HCT116 (cell line): ENCODE measurements around the gene STEAP4.

ENCODE experiments used
- EZH2 ChIP-seq: fragments of 200-600 bp; sonication (generic); IDR thresholded peaks from 2 replicates; pipeline ENCODE4 v1.6.1; 2017; ENCODE audit warnings: antibody characterized with exemption, mixed run types
- FOSL1 ChIP-seq: IDR thresholded peaks from 2 replicates; pipeline ENCODE4 v1.6.1; 2012; ENCODE audit warnings: low read depth
- JUND ChIP-seq: IDR thresholded peaks from 2 replicates; pipeline ENCODE4 v1.6.1; 2012
- SIN3A ChIP-seq: IDR thresholded peaks from 2 replicates; pipeline ENCODE4 v1.6.1; 2012; ENCODE audit warnings: low read depth
- SP1 ChIP-seq: IDR thresholded peaks from 2 replicates; pipeline ENCODE4 v1.6.1; 2012; ENCODE audit warnings: low read depth
- SRF ChIP-seq: IDR thresholded peaks from 2 replicates; pipeline ENCODE4 v1.6.1; 2012; ENCODE audit warnings: low read depth
- TCF7L2 ChIP-seq: IDR thresholded peaks from 2 replicates; pipeline ENCODE4 v1.7.0; 2011; ENCODE audit warnings: borderline replicate concordance, inconsistent platforms; ENCODE audit not compliant: insufficient read depth, insufficient read length; ENCODE audit errors: extremely low read depth
- TF ChIP-seq, protein P1 (sequence below): IDR thresholded peaks from 2 replicates; pipeline ENCODE4 v1.6.1; 2012; ENCODE audit warnings: low read depth
- TF ChIP-seq, protein P2 (sequence below), 3 experiments: fragments of 200-600 bp in 1 of 3; sonication (generic) in 1 of 3; IDR thresholded peaks in 2 of 3; conservative IDR thresholded peaks in 1 of 3; 2 replicates each; pipeline ENCODE4 v1.5.1; 2012 to 2017; ENCODE audit warnings: low read depth in 2 of 3, low read length in 2 of 3, antibody characterized with exemption in 1 of 3, borderline replicate concordance in 1 of 3, control low read depth in 1 of 3, mild to moderate bottlenecking in 1 of 3, mixed read lengths in 1 of 3, mixed run types in 1 of 3, moderate library complexity in 1 of 3; ENCODE audit not compliant: insufficient read depth in 1 of 3

GRCh38 chr7:88262562-88262961 lies 44.1 kb downstream of the STEAP4 start:
- TF ChIP-seq SIN3A (no peak), FOSL1 (no peak), JUND (no peak), TCF7L2 (no peak), SP1 (no peak), EZH2 (no peak), SRF (no peak)
- TF ChIP-seq, protein P1, sequence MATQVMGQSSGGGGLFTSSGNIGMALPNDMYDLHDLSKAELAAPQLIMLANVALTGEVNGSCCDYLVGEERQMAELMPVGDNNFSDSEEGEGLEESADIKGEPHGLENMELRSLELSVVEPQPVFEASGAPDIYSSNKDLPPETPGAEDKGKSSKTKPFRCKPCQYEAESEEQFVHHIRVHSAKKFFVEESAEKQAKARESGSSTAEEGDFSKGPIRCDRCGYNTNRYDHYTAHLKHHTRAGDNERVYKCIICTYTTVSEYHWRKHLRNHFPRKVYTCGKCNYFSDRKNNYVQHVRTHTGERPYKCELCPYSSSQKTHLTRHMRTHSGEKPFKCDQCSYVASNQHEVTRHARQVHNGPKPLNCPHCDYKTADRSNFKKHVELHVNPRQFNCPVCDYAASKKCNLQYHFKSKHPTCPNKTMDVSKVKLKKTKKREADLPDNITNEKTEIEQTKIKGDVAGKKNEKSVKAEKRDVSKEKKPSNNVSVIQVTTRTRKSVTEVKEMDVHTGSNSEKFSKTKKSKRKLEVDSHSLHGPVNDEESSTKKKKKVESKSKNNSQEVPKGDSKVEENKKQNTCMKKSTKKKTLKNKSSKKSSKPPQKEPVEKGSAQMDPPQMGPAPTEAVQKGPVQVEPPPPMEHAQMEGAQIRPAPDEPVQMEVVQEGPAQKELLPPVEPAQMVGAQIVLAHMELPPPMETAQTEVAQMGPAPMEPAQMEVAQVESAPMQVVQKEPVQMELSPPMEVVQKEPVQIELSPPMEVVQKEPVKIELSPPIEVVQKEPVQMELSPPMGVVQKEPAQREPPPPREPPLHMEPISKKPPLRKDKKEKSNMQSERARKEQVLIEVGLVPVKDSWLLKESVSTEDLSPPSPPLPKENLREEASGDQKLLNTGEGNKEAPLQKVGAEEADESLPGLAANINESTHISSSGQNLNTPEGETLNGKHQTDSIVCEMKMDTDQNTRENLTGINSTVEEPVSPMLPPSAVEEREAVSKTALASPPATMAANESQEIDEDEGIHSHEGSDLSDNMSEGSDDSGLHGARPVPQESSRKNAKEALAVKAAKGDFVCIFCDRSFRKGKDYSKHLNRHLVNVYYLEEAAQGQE, result no peak
- TF ChIP-seq, protein P2, sequence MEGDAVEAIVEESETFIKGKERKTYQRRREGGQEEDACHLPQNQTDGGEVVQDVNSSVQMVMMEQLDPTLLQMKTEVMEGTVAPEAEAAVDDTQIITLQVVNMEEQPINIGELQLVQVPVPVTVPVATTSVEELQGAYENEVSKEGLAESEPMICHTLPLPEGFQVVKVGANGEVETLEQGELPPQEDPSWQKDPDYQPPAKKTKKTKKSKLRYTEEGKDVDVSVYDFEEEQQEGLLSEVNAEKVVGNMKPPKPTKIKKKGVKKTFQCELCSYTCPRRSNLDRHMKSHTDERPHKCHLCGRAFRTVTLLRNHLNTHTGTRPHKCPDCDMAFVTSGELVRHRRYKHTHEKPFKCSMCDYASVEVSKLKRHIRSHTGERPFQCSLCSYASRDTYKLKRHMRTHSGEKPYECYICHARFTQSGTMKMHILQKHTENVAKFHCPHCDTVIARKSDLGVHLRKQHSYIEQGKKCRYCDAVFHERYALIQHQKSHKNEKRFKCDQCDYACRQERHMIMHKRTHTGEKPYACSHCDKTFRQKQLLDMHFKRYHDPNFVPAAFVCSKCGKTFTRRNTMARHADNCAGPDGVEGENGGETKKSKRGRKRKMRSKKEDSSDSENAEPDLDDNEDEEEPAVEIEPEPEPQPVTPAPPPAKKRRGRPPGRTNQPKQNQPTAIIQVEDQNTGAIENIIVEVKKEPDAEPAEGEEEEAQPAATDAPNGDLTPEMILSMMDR (IDR thresholded peaks at IDR 0.05 in 2 of 3, conservative IDR thresholded peaks at IDR 0.05 in 1 of 3; ENCODE audit: borderline replicate concordance in 1 of 3, insufficient read depth in 1 of 3, low read depth in 2 of 3, low read length in 2 of 3), result no peak
